Measurements from ENCODE around the gene TM4SF5.

The TM4SF5 gene

DNA sequence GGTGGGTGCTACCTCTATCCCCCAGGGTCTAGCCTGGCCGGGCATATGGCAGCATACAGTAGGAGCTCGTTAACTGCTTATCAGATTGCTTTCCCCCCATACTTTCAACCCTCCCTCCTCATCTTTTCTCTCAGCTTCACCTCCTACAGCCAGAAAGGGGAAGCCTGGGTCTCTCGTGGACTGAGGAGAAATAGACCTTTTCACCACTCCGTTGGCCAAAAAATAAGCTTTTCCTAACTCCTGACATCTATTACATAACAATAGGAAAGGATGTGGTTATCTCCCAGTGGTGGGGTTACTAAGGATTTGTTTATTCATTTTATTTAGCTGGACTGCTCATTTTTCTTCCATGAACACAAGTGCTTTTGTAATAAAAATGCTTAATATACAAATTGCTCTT is 23.0 kb upstream of the TM4SF5 start:
- DNase-seq: peak; percentile 72

DNA sequence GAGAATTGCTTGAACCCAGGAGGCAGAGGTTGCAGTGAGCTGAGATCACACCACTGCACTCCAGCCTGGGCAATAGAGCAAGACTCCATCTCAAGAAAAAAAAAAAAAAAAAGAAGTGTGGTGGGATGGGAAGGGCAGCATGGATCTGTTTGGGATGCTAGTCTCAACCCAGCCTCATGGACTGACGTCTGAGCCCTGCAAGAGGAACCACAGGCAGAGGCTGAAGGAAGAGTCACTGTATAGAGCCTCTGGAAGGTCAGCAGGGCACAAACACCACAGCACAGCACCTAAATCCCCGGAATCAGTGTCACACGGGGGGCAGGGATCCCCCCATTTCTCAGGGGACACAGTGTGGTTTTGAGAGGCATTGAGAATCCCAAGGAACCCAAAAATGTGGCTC is 21.1 kb upstream of the TM4SF5 start:
- peak; percentile 59 for DNase-seq

DNA sequence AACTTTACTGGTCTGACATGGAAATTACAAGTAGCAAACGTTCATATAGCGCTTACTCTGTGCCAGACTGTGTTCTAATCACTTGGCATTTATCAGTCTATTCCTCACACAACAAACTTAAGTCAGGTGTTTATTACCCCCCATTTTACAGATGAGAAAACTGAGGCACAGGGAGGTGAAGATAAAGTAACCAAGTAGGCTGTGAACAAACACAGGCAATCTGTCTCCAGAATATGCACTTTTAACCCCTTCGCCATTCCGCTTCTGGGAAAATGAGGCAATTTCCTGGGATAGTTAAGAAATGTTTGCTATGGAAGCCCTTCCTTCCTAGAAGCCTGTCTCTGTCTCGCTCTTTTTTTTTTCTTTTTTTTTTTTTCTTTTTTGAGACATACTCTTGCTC is 19.8 kb upstream of the TM4SF5 start:
- peak; percentile 58 for DNase-seq

DNA sequence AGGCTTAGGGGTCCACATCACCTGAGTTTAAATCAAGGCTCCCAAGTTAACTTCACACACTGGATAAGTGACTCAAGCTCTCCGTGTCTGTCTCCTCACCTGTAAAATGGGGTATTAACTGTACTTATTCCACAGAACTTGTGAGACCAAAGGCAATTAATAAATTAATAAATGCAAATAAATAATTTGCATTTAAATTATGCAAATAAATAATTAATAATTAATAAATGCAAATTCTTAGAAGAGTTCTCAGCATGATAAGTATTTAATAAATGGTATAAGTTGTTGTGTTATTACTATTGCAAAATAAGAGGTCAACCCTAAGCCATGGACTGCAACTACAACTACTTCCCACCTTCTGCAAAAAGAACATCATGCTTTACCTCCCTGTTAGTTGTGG is 18.3 kb upstream of the TM4SF5 start:
- no peak for DNase-seq

DNA sequence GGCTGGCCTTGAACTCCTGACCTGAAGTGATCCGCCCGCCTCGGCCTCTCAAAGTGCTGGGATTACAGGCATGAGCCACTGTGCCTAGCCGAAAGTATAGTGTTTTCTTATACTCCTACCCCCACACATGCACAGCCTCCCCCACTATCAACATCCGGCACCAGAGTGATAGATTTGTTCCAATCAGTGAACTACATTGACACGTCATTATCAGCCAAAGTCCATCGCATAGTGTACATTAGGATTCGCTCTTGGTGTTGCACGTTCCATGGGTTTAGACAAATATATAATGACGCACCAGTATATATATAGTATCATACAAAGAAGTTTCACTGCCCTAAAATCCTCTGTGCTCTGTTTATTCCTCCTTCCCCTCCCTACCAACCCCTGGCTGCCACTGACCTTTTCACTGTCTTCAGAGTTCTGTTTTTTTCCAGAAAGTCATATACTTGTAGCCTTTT is 11.9 kb upstream of the TM4SF5 start:
- peak; percentile 92 for DNase-seq

DNA sequence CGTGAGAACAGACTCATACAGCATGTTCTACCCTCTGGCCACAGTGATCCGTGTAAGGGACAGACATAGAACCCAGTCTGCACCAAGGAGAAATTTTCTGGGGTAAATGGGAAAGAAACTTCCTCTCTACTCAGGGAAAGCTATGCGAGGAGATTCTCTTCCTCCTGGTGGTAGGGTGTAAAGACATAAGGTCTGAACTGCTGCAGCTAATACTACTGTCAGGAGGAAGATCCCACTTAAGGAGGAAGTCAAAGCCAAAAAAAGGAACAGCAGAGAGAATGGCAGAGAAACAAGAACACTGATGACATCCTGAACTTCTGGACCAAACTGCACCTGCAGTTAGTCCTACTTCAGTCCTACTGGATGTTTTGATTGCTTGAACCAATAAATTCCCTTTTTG is 7.1 kb upstream of the TM4SF5 start:
- DNase-seq: peak; percentile 90

- peak; percentile 99 for DNase-seq
These were observed 5.5 kb upstream of the TM4SF5 start for GRCh38 chr17:4766201-4766600.

DNA sequence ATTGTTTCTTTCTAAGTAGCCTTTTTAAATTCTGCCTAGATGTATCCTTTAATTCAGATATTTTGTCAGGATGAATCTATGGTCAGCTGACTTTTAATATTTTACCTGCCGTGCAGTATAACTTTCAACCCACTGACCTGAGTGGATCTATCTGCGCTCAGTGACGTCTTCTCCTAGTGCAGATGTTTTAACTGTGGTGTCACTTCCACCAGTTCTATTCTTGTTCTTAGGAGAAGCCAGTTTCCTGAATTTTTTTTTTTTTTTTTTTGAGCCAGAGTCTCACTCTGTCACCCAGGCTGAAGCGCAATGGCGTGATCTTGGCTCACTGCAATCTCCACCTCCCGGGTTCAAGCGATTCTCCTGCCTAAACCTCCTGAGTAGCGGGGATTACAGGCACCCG is 5.0 kb upstream of the TM4SF5 start:
- DNase-seq: peak; percentile 85

- DNase-seq: peak; percentile 95
These were observed 3.4 kb upstream of the TM4SF5 start for GRCh38 chr17:4768298-4768697.

- peak; percentile 53 for DNase-seq
These were observed 2.1 kb upstream of the TM4SF5 start for GRCh38 chr17:4769628-4770027.

DNA sequence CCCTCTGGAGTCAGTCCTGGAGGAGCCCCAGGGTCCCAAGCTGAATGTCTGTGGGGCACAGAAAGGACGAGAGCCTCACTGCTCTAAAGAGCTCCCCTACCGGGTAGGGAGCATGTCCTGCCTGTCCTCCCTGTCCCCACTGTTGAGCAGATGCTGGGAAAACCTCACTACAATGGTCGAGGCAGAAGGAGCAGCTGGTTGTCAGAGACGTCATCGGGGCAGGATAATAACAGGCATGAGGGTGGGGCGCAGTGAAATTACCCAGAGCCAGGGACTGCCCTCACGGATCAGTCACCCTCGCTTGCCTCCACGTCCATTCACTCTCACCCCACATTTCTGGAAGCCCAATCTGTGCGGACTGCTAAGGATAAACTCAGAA is 538 bp downstream of the TM4SF5 start:
- DNase-seq: no peak

DNA sequence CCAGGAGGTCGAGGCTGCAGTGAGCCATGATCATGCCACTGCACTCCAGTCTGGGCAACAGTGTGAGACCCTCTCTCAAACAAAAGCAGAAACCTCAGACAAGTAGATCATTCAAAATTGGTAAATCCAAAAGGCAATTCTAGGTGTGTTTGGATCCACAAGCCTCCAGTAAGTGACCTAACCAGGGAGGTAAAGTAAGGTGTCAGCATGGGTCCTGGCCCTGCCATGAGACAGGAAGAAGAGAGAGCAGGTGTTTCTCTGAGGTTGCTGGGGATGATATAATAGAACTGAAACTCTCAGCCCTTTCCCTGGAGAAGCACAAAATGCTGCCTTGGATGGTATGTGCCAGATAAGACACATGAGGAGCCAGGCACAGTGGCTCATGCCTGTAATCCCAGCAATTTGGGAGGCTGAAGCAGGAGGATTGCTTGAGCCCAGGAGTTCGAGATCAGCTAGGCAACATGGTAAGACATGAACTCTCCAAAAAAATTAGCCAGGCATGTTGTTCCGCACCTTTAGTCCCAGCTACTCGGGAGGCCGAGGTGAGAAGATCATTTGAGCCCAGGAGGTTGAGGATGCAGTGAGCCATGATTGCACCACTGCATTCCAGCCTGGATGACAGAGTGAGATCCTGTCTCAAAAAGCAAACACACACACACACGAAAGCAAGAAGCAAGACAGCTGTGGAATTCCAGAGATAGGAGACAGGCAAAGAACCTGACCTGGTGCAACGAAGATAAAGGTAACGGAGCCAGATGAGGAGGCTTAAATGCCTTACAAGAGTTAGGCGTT is 6.5 kb downstream of the TM4SF5 start:
- DNase-seq: no peak

- DNase-seq: no peak
These were observed 8.8 kb downstream of the TM4SF5 start for GRCh38 chr17:4780325-4780955.

DNA sequence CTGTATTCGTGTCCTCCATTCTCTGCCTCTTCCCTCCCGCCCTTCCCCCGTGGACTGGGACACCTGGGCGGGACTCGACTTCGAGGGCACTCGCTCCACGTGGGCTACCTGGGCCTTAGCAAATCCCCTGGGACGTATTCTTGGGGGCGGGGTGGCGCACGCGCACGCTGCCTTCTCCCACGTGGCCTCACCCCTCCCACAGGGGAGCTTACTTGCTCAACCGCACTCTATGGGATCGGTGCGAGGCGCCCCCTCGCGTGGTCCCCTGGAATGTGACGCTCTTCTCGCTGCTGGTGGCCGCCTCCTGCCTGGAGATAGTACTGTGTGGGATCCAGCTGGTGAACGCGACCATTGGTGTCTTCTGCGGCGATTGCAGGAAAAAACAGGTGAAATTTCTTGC is 11.0 kb downstream of the TM4SF5 start:
- DNase-seq: peak; percentile 62

DNA sequence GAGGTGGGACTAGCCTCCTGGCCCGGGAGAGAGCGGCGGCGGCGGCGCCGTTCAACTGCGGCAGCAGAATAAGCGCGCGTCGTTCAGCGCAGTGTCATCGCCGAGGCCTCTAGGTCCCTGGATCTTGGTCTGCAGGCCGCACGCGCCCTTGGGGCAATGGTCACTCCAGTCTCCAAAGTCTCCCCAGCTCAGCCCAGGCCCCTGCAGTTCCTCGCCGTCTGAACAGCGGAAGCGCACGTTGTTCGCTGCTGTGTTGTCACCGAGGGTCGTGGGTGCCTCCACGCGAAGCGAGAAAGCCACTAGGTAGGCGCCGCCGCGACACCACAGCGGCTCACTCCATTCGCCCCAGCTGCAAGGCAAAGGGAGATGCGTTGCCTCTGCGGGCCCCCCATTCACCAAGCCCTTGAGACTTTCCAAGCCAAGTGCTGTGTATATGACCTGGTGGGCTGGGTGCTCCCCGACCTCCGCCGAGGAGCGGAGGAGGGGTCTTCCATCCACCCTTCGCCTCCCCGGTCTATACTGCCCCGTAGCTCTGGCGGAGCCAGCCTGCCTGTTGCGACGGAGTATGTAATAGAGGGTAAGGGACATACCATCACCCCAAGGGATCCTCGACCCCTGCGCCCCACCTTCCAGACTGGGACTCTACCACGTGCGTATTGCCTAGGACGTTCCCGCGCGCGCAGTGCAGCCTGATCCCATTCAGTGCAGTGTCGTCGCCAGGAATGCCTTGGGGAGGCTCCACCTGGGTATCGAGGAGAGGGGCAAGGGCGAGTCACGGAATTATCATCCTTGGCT is 13.8 kb downstream of the TM4SF5 start:
- peak; percentile 9 for DNase-seq

DNA sequence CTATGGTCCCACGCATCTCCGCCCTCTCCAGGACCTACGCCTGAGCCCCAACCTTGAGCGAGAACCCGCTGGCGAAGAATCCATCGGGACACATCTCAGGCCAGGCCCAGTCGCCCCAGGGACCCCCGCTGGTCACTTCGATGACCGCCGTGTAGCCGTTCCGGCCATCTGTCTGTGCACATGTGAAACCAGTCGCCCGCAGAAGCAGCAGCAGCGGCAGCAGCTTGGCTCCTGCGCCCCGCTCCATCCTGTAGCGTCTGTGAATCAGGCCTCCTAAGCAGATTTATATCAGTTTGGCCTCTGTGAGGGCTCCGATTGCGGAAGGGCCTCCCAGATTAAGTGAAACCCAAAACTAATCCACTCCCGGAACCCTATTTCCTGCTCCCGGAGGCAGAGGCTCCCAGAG is 14.4 kb downstream of the TM4SF5 start, which contains the start of gene VMO1:
VMO1 (minus strand) TSS at position 259 of the 406 bp plus-strand sequence; CDS start at position 247, 12 bp downstream.
- DNase-seq: peak; percentile 25

GRCh38 chr17:4786516-4786915 is 14.8 kb downstream of the TM4SF5 start:
- no peak for DNase-seq

GRCh38 chr17:4788159-4788806 is 16.6 kb downstream of the TM4SF5 start:
- no peak for DNase-seq

DNA sequence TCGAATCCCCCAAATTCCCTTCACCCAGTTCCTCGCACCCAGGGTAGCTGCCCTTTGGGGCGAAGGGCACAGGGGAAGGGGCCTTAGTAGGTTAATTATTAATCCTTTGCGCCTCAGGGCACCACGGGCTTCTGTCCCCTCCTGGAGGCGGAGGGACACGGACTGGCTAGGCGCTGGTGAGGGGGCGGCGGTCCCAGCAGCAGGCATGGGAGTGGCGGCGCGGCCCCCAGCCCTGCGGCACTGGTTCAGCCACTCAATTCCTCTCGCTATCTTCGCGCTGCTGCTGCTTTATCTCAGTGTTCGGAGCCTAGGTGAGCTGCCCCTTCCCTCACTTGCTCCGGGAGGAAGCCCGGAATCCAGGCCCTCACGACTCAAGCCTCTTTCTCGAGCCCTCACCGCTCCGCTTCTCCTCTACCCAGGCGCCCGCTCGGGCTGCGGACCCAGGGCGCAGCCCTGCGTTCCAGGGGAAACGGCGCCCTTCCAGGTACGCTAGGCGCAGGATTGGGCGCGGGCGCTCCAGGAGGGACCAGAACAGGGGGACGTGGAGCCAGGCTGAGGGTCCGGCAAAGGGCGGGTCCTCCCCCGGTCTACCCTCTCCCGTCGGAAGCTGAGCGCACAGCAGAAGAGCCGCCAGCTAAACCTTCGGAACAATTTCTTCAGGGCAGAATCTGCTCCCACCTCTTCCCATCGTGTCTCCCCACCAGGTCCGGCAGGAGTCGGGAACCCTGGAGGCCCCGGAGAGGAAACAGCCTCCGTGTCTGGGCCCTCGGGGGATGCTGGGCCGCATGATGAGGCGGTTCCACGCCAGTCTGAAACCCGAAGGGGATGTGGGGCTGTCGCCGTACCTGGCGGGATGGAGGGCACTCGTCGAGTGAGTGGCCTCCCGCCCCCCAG is 17.4 kb downstream of the TM4SF5 start, which contains the start of gene GLTPD2:
GLTPD2 (plus strand) TSS at position 158 of the 894 bp plus-strand sequence; CDS start at position 206, 48 bp downstream.
- no peak for DNase-seq

- DNase-seq: no peak
These were observed 17.9 kb downstream of the TM4SF5 start for GRCh38 chr17:4789701-4789950.

GRCh38 chr17:4789951-4790704 is 18.4 kb downstream of the TM4SF5 start:
- peak; percentile 88 for DNase-seq

All from inflammatory macrophage treated with lipopolysaccharide for 4 hours (primary cell).